GM12878 (cell line): Measurements from ENCODE around the gene ARHGEF25. TPM values are rescaled to one million over a fixed set of nuclear protein-coding genes. Genes with fewer than 3 reads are reported as not detected.

Experiments
- ATAC-seq: fragments of 200-7000 bp; cut with Tn5 transposase; 3 replicates; pipeline ENCODE4 v1.9.1; 2020; ENCODE audit warnings: mild to moderate bottlenecking, moderate library complexity
- BruUV-seq: library from RNA; stranded (reverse); fragments of 400-500 nt; replicated peaks from 2 replicates; lab custom pipeline; 2021; lab: Mats Ljungman, UMichigan
- CTCF ChIA-PET: fragments of 300-600 bp; sonication (Branson Sonifier 250); formaldehyde crosslinking; extraction: SDS; loops from one replicate; lab custom pipeline; 2021; ENCODE audit warnings: inconsistent platforms; lab: Yijun Ruan, JAX
- POLR2A ChIA-PET: fragments of 350-600 bp; formaldehyde crosslinking; extraction: SDS; loops from one replicate; lab custom pipeline; 2021; ENCODE audit warnings: inconsistent platforms; lab: Charles Lee
- RAD21 ChIA-PET: fragments of 300-600 bp; sonication (Branson Sonifier 250); formaldehyde crosslinking; loops from one replicate; lab custom pipeline; 2023; ENCODE audit warnings: antibody characterized with exemption; ENCODE audit not compliant: unreplicated experiment; lab: Charles Lee
- SMC1A ChIA-PET: fragments of 300-600 bp; sonication (Branson Sonifier 250); formaldehyde crosslinking; loops from one replicate; lab custom pipeline; 2023; ENCODE audit not compliant: unreplicated experiment, uncharacterized antibody; lab: Charles Lee
- DNase-seq: peaks from one replicate; pipeline ENCODE4 v3.0.0-alpha.2; 2011; ENCODE audit warnings: low read depth, low spot score
- FAIRE-seq: peaks from 3 replicates; lab custom pipeline; 2011; peaks lifted over from hg19 to GRCh38; lab: Jason Lieb, UNC
- H2AFZ ChIP-seq: 2 replicates; pipeline ENCODE4 v1.6.0; 2011; ENCODE audit warnings: low read depth, low read length, control low read depth; ENCODE audit not compliant: control insufficient read depth
- H3K27ac ChIP-seq: 2 replicates; pipeline ENCODE4 v1.5.1; 2011; ENCODE audit warnings: control low read depth; ENCODE audit not compliant: control insufficient read depth, insufficient read depth
- H3K27me3 ChIP-seq, 2 experiments: replicated peaks in 1 of 2; 2 replicates each; pipeline versions ENCODE4 v1.6.0 to v1.6.1; 2011; ENCODE audit warnings: low read length in 1 of 2; ENCODE audit not compliant: control insufficient read depth in 2 of 2, insufficient read depth in 2 of 2
- H3K36me3 ChIP-seq, 2 experiments: 2 replicates each; pipeline ENCODE4 v1.5.1; 2011; ENCODE audit warnings: low read length in 1 of 2; ENCODE audit not compliant: control insufficient read depth in 2 of 2, insufficient read depth in 2 of 2
- H3K4me1 ChIP-seq: 2 replicates; pipeline ENCODE4 v1.6.1; 2011; ENCODE audit warnings: mild to moderate bottlenecking, low read length, moderate library complexity, mixed read lengths; ENCODE audit not compliant: control insufficient read depth, insufficient read depth
- H3K4me2 ChIP-seq: 2 replicates; pipeline ENCODE4 v1.6.0; 2011; ENCODE audit warnings: control low read depth; ENCODE audit not compliant: control insufficient read depth, insufficient read depth
- H3K4me3 ChIP-seq: fragments of 200-600 bp; sonication (generic); 2 replicates; pipeline ENCODE4 v1.5.1; 2016
- H3K79me2 ChIP-seq: 2 replicates; pipeline ENCODE4 v1.6.0; 2011; ENCODE audit warnings: low read length; ENCODE audit not compliant: control insufficient read depth, insufficient read depth
- H3K9ac ChIP-seq: 2 replicates; pipeline ENCODE4 v1.8.0; 2011; ENCODE audit warnings: low read length, control low read depth, mixed read lengths; ENCODE audit not compliant: control insufficient read depth, insufficient read depth
- H3K9me3 ChIP-seq: replicated peaks from 3 replicates; pipeline ENCODE4 v1.5.1; 2011; ENCODE audit warnings: mild to moderate bottlenecking, low read length; ENCODE audit not compliant: control insufficient read depth, insufficient read depth
- H4K20me1 ChIP-seq: 2 replicates; pipeline ENCODE4 v1.6.0; 2011; ENCODE audit not compliant: control insufficient read depth, insufficient read depth
- FOXM1 ChIP-seq: IDR thresholded peaks from 2 replicates; pipeline ENCODE4 v1.6.1; 2012; ENCODE audit warnings: low read depth, mild to moderate bottlenecking, inconsistent platforms, low read length, moderate library complexity
- IKZF1 ChIP-seq: fragments of 450-650 bp; conservative IDR thresholded peaks from 2 replicates; pipeline ENCODE4 v1.6.1; 2017; ENCODE audit warnings: antibody characterized with exemption, mild to moderate bottlenecking
- IRF4 ChIP-seq: IDR thresholded peaks from 2 replicates; pipeline ENCODE4 v1.6.1; 2011; ENCODE audit warnings: low read depth, low read length
- SIX5 ChIP-seq: IDR thresholded peaks from 2 replicates; pipeline ENCODE4 v1.6.1; 2011; ENCODE audit warnings: mild to moderate bottlenecking, low read depth, low read length, moderate library complexity; ENCODE audit not compliant: severe bottlenecking
- ZBTB11 ChIP-seq: fragments of 450-650 bp; formaldehyde crosslinking; IDR thresholded peaks from 2 replicates; pipeline ENCODE4 v1.5.0; 2022; ENCODE audit warnings: mild to moderate bottlenecking, missing genetic modification characterization
- ZNF217 ChIP-seq: fragments of 450-650 bp; IDR thresholded peaks from 2 replicates; pipeline ENCODE4 v1.6.1; 2017; ENCODE audit warnings: antibody characterized with exemption, mild to moderate bottlenecking
- ZNF24 ChIP-seq: fragments of 450-650 bp; IDR thresholded peaks from 2 replicates; pipeline ENCODE4 v1.6.1; 2017; ENCODE audit warnings: antibody characterized with exemption, mild to moderate bottlenecking
- WGBS: methylation state at CpG from one replicate; pipeline ENCODE4 v1.1.6; 2016; ENCODE audit warnings: low lambda C conversion rate; ENCODE audit not compliant: insufficient replicate concordance, insufficient coverage; ENCODE audit errors: missing lambda C conversion rate; 5-methylcytosine and 5-hydroxymethylcytosine counted together
- in situ Hi-C: fragments of 300-500 bp; cut with MboI; formaldehyde crosslinking; loops from 9 replicates; pipeline ENCODE4 v1.14.3; 2018; ENCODE audit warnings: mixed read lengths
- intact Hi-C: fragments of 100-400 bp; cut with micrococcal nuclease; formaldehyde crosslinking; loops from one replicate; pipeline ENCODE4 v1.14.2; 2022; ENCODE audit not compliant: unreplicated experiment
- polyA plus RNA-seq, 11 experiments: library from polyadenylated mRNA; depleted of rRNA in 4 of 11; unstranded in 6 of 11; stranded (reverse) in 5 of 11; fragments of >200 nt; fragmentation: Nextera tagmentation in 4 of 11; fragmentation: Illumina TruSeq in 1 of 11; extraction: Ambion mirVana in 4 of 11; extraction: Trizol in 1 of 11; gene quantifications; 1 replicate in 1 of 11; 2 replicates in 10 of 11; pipeline versions ENCODE4 v1.2.1 to v1.2.3, GENCODE V29; 2011 to 2016; ENCODE audit warnings: inconsistent platforms in 2 of 11, missing spikeins in 2 of 11, low read depth in 1 of 11
- total RNA-seq, 4 experiments: library from RNA; depleted of rRNA in 3 of 4; stranded (reverse); fragments of >200 nt in 3 of 4; fragmentation: Illumina TruSeq in 1 of 4; extraction: Trizol in 1 of 4; gene quantifications; 2 replicates each; pipeline versions ENCODE4 v1.2.1 to v1.2.3, GENCODE V29; 2013 to 2021
- TF ChIP-seq, protein P1 (sequence below): IDR thresholded peaks from 2 replicates; pipeline ENCODE4 v1.6.1; 2012; ENCODE audit warnings: low read depth, low read length, improper control_type of control experiment

ARHGEF25 gene
- total and polyA plus RNA-seq, 10 of the 15 experiments (the other 5 are each of a cell fraction or from before 2014, with no cell fraction given) = 0.08 to 4.5 (median 1.2) TPM; not detected in 3

DNA sequence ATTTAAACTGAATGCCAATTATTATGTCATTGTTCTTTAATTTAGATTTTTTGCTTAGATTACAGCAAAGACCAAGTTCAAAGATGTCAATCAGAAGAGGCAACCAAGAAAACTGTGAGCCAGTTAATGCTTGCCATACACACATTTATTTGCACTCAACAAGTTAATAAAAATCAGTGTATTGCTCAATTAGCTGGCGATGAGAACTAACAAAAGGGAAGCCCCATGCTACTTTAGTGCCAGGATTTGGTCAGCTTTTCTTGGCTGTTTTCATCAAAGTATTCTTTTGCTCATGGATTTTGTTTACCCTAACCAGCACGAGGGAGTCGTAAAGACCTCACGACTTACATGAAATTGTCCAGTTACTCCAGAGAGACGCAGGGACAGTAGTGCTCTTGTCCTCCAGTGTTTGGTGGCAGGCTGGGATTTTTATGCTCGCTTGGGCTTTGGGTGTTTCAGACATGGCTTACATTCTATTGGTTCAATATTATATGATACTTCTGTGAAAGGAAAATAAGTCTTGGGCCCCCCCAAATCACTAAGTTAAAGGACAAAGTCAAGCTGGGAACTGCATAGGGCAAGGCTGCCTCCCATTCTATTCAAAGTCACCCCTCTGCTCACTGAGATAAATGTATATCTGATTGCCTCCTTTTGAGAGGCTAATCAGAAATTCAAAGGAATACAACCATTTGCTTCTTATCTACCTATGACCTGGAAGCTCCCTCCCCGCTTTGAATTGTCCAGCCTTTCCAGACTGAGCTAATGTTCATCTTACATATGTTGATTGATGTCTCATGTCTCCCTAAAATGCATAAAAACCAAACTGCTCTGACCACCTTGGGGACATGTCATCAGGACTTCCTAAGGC, 29.2 kb downstream of the ARHGEF25 start:
- Histone ChIP-seq H2AFZ (no peak overlapping the region), H3K4me3 (no peak overlapping the region), H3K4me2 (no peak overlapping the region), H4K20me1 (no peaks in the 10 kb centered on the region), H3K9ac (no peak overlapping the region), H3K79me2 (no peaks in the 10 kb centered on the region), H3K27me3 (no peaks in the 10 kb centered on the region; a peak in 1 of 4 replicates), H3K4me1 (no peaks in the 10 kb centered on the region), H3K9me3 (no peaks in the 10 kb centered on the region; the same call in 2 of the 3 replicates), H3K27ac (no peak overlapping the region), H3K36me3 (no peaks in the 10 kb centered on the region)
- 63% methylated on average over 7 of the region's 7 CpGs for WGBS
- no TSS peak for BruUV-seq
- DNase-seq = no peak
- in situ Hi-C loops (no loop called here), intact Hi-C loops (no loop called here)
- no peak for ATAC-seq
- POLR2A ChIA-PET = no interaction called here
- FAIRE-seq = no peak
- CTCF ChIA-PET = interaction anchor here (1.2 to 6.1 kb wide), 2 partner anchors 50 to 58 kb away, joined by 3 to 38 read pairs; no protein-coding TSS in a partner anchor
- TF ChIP-seq ZNF217 (no peak), FOXM1 (no peak), IKZF1 (no peak), IRF4 (no peak), SIX5 (no peak), ZNF24 (no peak), ZBTB11 (no peak)
- TF ChIP-seq, protein P1, sequence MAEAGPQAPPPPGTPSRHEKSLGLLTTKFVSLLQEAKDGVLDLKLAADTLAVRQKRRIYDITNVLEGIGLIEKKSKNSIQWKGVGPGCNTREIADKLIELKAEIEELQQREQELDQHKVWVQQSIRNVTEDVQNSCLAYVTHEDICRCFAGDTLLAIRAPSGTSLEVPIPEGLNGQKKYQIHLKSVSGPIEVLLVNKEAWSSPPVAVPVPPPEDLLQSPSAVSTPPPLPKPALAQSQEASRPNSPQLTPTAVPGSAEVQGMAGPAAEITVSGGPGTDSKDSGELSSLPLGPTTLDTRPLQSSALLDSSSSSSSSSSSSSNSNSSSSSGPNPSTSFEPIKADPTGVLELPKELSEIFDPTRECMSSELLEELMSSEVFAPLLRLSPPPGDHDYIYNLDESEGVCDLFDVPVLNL = no peak
- RAD21 ChIA-PET = no interaction called here
- SMC1A ChIA-PET = interaction anchor here (1.3 kb wide), 1 partner anchor 14 kb away, joined by 3 read pairs; no protein-coding TSS in a partner anchor
